Stimulated activated CD4-positive, alpha-beta T cell treated with anti-CD3 and anti-CD28 coated beads, Interleukin-1b, Interleukin-23, amount 100 ng/mL, for 48 hours (primary cell): Measurements from ENCODE around the gene TNIK.

Experiments used
- DNase-seq: peaks from one replicate; pipeline ENCODE4 v3.0.0-alpha.2; 2020

TNIK gene

DNA sequence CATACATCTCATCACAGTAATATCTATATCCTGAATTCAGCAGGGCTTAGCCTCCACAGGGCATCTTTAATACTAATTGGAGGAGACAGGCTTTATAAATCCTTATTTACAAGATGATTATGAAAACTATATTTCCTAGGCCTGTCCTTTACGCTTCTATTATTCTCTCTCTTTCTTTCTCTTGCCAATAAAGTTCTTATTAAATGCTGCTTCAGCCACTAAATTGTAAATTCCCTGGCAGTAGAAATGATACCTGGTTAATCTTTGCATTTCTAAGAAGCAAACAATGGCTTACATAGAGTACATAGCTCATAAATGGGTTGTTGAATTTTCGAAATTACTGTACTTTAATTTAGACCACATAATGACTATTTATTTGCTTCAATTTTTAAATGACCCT is 43.5 kb downstream of the TNIK start:
- no peak for DNase-seq

DNA sequence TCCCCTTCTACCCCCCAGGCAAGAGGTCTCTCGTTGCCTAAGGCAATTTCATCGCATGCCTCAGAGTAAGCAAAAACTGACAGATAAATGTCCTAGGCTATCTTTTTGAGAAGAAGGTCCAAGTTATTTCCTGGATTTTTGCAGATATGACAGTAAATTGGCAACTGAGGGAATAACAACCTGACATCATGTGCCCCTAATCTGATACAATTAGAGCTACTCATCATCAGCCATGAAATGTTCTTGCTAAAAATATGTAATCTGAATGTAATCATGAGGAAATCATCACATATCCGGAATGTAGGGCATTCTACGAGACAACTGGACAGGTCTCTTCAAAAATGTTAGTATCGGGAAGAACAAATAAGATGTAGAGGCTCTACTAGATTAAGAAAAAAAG is 44.1 kb downstream of the TNIK start:
- DNase-seq = no peak

DNA sequence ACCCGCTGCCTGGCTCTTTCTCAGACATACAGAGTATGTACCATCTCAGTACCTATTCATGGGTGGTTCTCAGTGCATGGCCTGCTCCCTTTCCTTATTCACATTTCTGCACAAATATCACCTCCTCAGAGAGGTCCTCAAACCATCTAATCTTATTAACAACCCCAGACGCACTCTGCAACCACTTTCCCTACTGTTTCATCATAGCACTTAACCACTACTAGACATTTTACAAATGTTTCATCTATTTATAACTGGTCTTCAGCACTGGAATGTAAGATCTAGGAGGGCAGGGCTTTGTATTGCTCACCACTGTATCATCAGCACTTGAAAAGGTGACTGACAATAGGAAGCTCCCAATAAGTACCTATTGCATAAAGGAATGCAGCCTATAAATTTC is 45.1 kb downstream of the TNIK start:
- no peak for DNase-seq

DNA sequence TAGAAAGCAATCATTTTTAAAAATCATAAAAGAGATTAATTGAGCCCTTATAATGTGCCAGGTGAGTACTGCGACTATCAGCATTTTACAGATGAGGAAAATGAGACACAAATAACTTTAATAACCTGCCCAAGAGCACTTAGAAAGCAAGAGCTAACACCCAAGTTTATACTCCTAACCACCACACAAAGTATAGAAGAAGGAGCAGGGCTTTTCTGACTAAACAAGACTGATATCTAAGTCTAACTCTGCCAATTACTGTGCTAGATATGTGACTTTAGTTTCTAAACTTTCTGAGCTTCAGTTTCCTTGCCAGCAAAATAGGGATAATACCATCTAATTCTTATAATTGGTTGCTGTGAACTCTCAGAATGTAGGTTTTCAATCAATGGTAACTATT is 47.7 kb downstream of the TNIK start:
- DNase-seq = no peak

DNA sequence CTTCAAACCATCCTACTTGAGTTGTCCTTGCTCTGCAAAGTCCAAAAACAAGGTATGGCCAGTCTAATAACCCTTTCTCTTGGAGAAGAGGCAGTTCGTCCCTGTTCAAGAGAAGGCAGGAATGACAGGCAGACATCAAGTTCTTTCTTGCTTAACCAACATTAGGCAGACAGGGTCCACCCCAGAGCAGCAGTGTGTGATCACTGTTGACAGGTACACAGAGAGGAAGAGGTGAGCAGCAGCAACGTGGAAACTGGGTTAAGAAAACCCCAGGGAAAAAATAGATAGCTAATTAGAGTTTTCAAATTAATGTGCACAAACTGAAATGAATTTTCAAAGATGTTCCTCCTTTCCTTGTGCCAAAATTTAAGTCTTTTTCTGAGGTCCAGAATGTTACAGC is 48.2 kb downstream of the TNIK start:
- no peak for DNase-seq

DNA sequence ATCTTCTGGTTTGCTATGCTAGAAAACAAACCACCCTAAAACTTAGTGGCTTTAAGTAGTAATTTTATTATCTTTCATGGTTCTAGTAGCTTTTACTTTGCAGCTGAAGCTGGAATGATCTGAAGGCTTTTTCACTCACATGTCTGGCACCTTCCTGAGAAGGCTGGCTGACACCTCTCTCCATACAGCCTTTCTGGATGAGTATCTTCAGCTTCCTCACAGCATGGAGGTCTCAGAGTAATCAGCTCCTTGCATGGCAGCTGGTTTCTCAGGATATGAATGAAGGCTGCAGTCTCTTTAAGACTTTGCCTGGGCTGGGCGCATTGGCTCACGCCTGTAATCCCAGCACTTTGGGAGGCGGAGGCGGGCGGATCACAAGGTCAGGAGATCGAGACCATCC is 50.0 kb downstream of the TNIK start:
- DNase-seq = no peak

DNA sequence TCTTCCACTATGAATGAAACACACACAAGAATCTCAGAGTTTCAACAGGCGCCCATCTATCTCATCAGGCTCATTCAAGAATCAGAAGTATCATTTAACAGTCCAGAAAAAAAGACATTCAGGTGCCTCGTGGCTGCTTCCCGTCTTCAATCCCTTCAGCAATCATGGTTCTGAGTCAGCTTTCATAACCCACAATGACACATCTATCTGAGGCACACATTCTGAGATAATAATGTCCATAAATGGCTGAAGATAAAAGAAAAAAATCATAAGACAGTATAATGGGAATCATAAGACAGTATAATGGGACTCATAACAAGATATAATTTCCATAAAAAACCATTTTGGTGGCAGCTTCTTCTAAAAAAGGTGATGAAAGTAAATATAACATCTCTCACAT is 52.4 kb downstream of the TNIK start:
- peak; percentile 17 for DNase-seq

DNA sequence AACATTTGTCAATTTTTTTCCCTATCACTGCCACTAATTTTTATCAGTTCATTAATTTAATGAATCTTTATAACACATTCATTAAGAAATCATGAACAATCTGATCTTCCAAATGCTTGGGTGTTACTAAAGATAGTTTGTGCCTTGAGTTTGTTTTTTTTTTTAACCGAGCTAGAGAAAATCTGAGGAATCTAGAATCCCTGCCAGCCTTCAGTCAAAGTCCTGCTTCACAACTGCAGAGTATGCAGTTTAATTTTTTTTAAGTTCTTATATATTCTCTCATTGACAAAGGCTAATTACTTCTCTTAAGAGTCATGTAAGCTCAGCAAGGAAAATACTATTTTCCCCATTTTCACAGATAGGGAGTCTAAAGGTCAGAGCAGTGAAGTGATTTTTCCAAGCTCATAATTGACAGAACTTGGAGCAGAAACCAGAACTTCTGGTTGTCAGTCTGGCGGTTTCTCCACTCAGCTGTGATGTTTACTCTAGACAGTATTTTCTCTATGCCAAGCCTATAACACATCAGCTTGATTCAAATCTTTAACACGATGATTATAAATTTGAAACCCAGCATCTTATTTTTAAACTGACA is 55.7 kb downstream of the TNIK start:
- no peak for DNase-seq

DNA sequence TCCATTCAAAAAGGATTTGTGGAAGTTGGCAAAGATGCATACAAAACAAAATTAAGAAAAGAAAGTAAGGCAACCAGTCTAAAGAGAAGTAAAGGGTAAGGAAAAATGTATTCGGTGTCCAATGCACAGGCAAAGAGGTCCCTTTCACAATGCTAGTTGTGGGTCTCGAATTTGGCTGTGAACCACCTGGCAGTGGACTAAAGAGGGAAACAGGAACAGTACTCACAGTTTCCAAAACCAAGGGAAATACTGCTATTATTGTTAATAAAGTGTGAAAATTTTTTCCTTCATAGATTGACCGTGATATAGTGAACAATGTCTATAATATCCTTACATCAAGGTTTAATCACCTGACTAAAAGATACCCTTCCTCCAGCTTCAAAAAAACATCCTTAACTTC is 57.9 kb downstream of the TNIK start:
- DNase-seq = no peak

DNA sequence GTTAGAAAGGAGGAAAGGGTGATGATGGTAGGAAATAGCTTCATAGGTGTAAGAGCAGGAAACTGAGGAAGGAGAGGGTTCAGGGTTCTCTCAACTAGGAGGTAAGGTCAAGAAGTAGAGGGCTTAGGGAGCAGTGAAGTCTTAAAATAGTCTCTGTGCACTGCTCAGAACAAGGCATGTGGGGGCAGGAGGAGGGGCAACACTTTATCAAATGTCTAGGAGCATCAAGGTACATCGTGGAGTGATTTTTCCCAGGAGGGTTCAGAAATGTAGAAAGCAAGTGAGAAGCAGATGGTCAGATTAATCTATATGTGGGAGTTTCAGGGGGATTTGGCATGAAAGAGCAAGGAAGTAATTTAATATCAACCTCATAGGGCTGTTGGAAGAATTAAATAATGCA is 58.8 kb downstream of the TNIK start:
- no peak for DNase-seq

DNA sequence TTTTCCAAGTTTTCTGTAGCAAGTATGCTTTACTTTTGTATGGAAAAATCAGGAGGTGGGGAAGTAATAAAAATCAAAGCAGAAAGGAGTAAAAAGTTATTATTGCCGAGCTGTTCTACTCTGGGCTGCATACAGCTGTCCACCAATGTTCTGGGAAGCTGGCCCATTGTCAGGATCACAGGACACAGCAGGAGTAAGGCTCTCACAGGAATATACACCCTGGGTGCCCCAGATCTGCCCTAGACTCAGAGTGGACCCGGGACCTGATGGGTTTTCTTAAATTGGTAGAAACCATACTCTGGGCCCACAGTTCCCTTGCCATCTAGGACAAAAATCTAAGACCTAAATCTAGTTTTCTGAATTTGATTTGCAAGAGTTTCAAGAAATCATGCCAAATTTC is 60.4 kb downstream of the TNIK start:
- DNase-seq = no peak

DNA sequence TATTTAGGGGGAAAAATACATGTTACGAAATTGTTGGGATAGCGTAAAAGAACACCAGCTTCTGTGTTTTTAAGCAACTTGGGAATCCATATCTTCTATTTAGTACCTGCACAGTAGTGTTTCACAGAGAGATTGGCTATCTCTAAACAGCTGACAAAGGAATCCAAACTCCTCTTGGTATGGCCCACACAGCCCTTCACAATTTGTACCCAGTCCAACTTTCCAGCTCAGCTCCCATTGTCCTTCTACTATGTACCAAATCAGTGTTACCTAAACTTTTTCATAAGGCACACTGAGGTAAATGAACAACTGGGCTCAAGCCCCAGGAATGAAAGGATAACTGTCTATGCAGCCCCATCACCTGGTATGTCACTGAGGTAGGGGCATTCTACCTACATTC is 61.9 kb downstream of the TNIK start:
- DNase-seq = no peak

DNA sequence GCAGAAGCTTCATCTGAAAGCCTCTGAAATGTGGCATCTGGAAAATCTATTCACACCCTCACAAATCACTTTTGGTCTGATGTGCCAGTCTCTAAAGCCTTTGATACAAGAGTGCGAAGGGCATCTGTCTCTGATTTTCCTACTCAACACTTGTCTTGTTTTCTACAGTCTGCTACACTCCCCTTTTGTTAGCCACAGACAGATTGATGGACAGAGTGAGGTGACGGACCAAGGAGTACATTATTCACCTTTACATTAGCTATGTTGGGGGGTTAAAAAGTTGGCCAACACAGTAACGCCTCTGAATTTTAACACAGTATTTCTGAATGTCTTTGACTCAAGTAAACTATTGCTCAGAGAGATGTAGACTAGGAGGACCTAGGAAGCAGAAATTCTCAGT is 63.1 kb downstream of the TNIK start:
- no peak for DNase-seq

DNA sequence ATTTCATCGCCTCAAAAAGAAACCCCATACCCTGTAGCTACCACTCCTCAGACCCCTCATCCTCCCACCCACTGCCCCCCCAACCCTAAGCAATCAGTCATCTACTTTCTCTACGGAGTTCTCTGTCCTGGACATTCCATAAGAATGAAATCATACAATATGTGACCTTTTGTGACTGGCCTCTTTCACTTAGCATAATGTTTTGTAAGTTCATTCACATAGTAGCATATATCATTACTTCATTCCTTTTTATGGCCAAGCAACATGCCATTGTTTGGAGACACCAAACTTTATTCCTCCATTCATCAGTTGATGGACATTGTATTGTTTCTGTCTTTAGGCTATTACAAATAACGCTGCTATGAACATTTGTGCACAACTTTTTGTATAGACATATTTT is 64.2 kb downstream of the TNIK start:
- DNase-seq = no peak

DNA sequence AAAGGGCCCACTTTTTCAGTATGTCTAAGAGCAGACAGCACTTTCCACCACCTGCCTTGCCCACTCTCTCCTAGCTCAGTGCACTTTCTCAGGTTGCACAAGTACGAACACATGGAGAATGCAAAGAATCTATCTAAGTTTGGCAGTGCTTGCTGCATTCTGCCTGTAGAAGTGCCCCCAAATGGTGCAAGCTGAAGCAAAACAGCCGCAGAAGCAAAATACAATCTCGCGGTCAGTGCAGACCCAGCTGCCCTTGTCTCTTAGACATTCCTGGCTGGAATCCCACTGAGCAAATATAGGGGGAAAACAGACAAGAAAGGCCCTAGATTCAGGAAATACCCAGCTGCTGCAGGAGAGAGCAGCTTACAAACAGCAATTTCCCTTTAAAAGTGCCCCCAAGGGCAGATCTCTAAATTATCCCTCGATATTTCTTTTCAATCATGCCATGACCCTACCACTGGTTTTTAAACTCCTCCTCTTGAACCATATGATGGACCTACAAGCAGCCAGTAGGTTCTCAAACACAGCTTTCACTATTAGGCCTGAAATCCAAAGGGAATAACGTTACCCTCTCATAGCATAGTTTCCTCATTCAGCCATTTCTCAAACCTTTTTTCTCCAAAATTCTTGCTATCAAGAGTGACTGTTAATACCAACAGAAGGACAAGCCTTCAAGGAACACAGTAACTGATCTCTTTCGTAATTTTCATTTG is 67.0 kb downstream of the TNIK start:
- no peak for DNase-seq

DNA sequence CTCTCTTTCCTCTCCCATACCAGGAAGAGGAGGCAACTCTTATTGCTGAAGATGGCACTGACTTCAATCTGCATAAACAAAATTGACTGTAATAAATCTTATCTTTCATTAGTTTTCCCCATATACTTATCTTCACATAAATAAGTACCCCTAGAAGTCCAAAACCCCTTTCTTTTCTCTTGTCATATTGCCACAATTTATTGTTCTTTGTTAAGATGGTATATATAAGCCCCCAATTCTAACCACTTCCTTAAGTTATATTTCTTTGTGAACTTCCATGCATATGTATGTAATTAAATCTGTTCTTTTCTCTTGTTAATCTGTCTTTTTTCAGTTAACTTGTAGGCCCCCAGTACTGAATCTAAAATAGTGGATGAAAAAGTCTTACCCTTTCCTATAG is 68.8 kb downstream of the TNIK start:
- DNase-seq = no peak

DNA sequence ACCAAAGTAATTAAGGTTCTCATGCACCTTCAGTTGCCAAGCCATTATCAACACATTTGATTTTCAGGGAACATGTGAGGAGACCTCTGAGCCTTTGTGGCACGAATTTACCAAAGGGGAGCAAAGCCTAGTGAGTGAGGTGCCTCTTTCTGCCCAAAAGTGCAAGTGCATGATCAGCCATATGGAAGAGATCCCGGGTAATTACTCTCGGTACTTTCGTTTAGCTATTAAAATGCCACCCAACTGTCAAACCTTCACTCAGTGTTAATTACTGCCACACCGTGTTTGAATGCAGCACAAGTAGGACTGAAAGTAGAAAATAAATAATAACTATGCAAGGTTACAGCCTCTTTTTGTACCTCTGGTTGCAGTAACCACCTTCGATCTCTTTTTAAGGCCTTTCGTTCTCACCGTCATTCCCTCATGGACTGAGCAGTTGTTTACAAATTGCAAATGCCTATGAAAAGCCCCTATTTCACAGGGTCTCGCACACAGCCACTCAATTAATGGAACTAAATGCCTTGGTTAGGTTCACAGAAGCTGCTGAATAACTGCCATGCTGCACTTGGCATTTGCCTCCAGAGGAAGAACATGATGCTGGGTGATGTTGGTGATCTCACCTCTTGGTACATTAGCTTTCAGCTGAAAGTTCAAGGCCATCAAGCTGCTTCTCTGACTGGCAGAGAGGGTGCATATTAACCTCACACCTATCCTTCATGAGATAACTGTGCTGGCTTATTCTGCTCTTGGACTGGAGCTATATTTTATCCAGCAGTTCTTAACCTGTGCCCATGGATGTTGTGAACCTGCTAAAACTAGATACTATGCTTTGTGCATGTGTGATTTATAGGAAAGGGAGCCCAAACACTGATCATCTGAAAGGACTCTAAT is 69.9 kb downstream of the TNIK start:
- DNase-seq = no peak

DNA sequence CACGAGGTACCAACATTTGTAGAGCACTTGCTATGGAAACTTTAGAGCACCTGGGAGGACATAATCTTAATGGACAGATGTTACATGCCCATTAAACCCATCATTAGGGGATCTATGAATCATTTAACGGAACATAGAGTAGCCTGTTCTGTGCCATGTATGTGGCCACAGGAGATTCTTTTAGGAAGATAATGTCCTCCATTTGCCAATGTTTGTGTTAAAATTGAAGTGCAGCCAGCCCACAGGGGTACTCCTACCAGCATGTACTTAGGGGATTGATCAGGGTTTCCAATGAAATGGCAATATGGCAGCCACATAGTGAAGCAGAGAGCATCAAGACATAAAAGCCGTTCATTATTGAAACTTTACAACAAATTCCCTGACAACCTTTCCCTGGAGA is 70.7 kb downstream of the TNIK start:
- no peak for DNase-seq

DNA sequence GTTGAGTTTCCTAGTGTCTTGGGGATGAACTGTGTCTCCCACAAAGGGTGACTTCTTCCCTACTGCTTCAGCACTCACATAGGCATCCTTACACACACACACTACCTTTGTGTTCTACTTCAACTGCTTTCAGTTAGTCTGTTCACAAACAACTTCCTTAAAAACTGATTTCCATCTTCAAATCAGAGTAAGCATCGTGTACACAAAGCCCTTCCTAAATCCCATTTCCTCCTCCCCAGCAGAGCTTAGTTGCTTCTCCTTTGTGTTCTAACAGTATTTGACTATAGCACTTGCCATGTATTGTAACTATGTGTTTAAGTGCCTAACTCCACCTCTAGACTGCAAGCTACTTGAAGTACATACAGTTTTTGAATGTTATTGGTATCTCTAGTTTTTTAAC is 71.7 kb downstream of the TNIK start:
- DNase-seq = no peak

DNA sequence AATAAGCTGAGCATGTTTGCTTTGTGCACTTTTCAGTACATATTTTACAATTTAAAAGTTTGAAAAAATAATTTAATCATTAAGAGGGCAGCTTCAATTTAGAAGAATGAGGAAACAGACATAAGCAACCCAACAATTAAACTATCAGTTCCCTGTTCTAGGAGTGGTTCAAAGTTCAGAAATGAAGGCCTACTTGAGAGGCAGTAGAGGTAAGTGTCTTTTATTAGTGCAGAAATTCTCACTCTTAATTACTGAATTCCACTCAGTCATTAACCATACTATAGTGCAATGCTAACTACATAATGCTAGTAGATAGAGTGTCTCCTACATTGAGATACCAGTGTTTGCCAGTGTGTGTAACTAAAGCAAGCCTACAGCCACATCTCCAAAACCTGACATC is 73.1 kb downstream of the TNIK start:
- DNase-seq = no peak

DNA sequence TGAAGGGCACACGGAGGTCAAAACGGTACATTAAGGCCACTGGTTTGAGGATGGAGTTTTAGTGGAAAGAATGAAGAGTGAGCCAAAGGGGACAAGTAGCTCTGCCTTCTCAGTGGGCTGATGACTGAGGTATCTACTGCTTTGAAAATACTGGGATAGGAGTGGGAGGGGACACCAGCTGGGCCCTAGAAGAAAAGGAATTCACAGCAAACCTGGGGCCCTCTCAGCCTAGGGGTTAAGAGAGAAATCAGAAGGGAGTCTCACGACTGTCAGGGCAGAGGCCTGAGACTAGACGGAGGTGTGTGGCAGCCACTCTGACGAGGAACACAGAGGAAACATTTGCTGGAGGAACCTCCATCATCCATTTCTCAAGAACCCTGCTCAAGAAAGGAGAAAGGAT is 75.1 kb downstream of the TNIK start:
- no peak for DNase-seq

DNA sequence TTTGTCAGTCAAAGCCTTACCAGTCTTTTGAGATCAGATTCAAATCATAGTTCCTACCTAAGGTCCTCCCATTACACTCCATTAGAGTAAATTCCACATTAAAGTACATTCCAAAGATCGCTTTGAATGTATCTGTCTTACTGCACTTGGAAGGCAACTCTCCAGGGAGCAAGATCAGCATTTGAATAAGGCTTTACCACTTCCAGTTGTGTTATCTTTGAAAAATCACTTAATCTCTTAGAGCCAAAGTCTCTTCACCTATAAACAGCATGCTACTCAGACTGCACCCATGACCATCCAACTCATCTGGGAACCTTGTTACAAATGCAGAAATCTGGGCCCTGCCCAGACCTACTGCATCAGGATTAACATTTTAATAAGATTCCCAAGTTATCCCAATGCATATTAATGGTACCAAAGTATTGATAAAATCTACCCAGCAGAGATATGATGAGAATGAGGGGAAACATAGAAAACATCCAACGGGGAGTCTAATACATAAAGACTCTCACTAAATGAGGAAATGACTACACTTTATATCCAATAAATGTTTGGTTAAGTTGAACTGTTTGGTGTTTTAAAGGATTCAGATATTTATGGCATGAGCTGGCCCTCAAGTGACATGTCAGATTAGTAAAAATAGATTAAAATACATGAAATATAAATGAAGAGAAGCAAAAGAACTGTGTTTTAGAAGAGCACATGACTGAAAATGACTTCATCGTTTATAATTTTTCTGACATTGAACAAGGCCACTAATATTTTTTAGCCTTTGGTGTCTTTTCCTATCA is 75.9 kb downstream of the TNIK start:
- no peak for DNase-seq
